Panc1 (cell line): ENCODE results near the gene ITGB4. TPM values are rescaled to one million over a fixed set of nuclear protein-coding genes. Genes with fewer than 3 reads are reported as not detected.
A peak's percentile ranks its signal among the peaks of the same experiment; 100 is the strongest.

Experiments
- ATAC-seq: fragments of 200-7000 bp; cut with Tn5 transposase; 2 replicates; pipeline ENCODE4 v1.9.1; 2020; ENCODE audit warnings: mild to moderate bottlenecking, moderate library complexity
- BruUV-seq: library from RNA; stranded (reverse); fragments of 400-500 nt; replicated peaks from 2 replicates; lab custom pipeline; 2021; lab: Mats Ljungman, UMichigan
- CTCF ChIA-PET: fragments of 300-600 bp; sonication (Branson Sonifier 250); formaldehyde crosslinking; loops from one replicate; lab custom pipeline; 2022; ENCODE audit warnings: antibody characterized with exemption; lab: Charles Lee
- POLR2A ChIA-PET: fragments of 300-600 bp; sonication (Branson Sonifier 250); formaldehyde crosslinking; loops from one replicate; lab custom pipeline; 2022; ENCODE audit warnings: antibody characterized with exemption; lab: Charles Lee
- DNase-seq: peaks from one replicate; pipeline ENCODE4 v3.0.0-alpha.2; 2010; ENCODE audit warnings: low read depth, low spot score
- H3K27ac ChIP-seq: 2 replicates; pipeline ENCODE4 v1.5.1; 2011; ENCODE audit warnings: mild to moderate bottlenecking, low read length, inconsistent platforms
- H3K27me3 ChIP-seq: fragments of 200-500 bp; sonication (Bioruptor generic); 2 replicates; pipeline ENCODE4 v1.6.0; 2014; ENCODE audit warnings: low read length, inconsistent platforms; ENCODE audit not compliant: control insufficient read depth, insufficient read depth
- H3K36me3 ChIP-seq: fragments of 200-500 bp; sonication (Bioruptor generic); 2 replicates; pipeline ENCODE4 v1.5.1; 2014; ENCODE audit warnings: inconsistent platforms, mild to moderate bottlenecking, low read length, moderate library complexity; ENCODE audit not compliant: control insufficient read depth, insufficient read depth
- H3K4me1 ChIP-seq: 2 replicates; pipeline ENCODE4 v1.5.1; 2011; ENCODE audit warnings: inconsistent platforms, mild to moderate bottlenecking, low read length, moderate library complexity; ENCODE audit not compliant: control insufficient read depth, insufficient read depth
- H3K4me3 ChIP-seq, 2 experiments: 2 replicates each; pipeline ENCODE4 v1.5.1; 2011 to 2012; ENCODE audit warnings: low read depth in 2 of 2, low read length in 2 of 2, mild to moderate bottlenecking in 2 of 2, inconsistent platforms in 1 of 2, moderate library complexity in 1 of 2
- H3K9me3 ChIP-seq: fragments of 200-500 bp; sonication (Bioruptor generic); 2 replicates; pipeline ENCODE4 v1.5.1; 2014; ENCODE audit warnings: low read depth, mild to moderate bottlenecking, inconsistent platforms, low read length, moderate library complexity; ENCODE audit not compliant: control insufficient read depth, insufficient read depth
- CTCF ChIP-seq: fragments of 450-650 bp; IDR thresholded peaks from 2 replicates; pipeline ENCODE4 v1.5.1; 2017; ENCODE audit warnings: mild to moderate bottlenecking
- POLR2AphosphoS5 ChIP-seq: IDR thresholded peaks from 2 replicates; pipeline ENCODE4 v1.6.1; 2012; ENCODE audit warnings: mild to moderate bottlenecking, low read depth, low read length, moderate library complexity
- REST ChIP-seq, 2 experiments: IDR thresholded peaks; 2 replicates each; pipeline ENCODE4 v1.6.1; 2011 to 2012; ENCODE audit warnings: low read depth in 2 of 2, control low read depth in 1 of 2, low read length in 1 of 2, mild to moderate bottlenecking in 1 of 2, moderate library complexity in 1 of 2; ENCODE audit not compliant: insufficient read depth in 1 of 2
- SIN3A ChIP-seq: IDR thresholded peaks from 2 replicates; pipeline ENCODE4 v1.6.1; 2012; ENCODE audit warnings: low read depth, mild to moderate bottlenecking, low read length, moderate library complexity, borderline replicate concordance; ENCODE audit not compliant: insufficient read depth
- TCF7L2 ChIP-seq: IDR thresholded peaks from 2 replicates; pipeline ENCODE4 v1.6.1; 2011; ENCODE audit warnings: mild to moderate bottlenecking, low read depth, low read length, inconsistent platforms
- in situ Hi-C: cut with HindIII; loops from 2 replicates; pipeline ENCODE4 v1.10.0; 2016; ENCODE audit warnings: low sequenced_read_pairs, low pct_unique_long_range_greater_than_20kb
- intact Hi-C: fragments of 100-400 bp; cut with micrococcal nuclease; formaldehyde crosslinking; loops from one replicate; pipeline ENCODE4 v1.10.0; 2022; ENCODE audit not compliant: unreplicated experiment
- total RNA-seq: library from RNA; stranded (reverse); gene quantifications from one replicate; pipeline ENCODE4 v1.2.1, GENCODE V29; 2021; ENCODE audit not compliant: unreplicated experiment

ITGB4 gene
- total RNA-seq, 1 experiment from 2014 or later: 100 TPM

- Histone ChIP-seq H3K36me3 (peaks cover 8% of the 10 kb centered on the region; the same call in 1 of the 2 replicates), H3K4me1 (peaks cover 93% of the 10 kb centered on the region), H3K27ac (peak overlapping the region; percentile 81), H3K9me3 (no peaks in the 10 kb centered on the region), H3K4me3 (no peak overlapping the region), H3K27me3 (no peaks in the 10 kb centered on the region)
- DNase-seq (no peak), ATAC-seq (no peak)
- intact Hi-C loops: no loop called here
- no TSS peak for BruUV-seq
- POLR2A ChIA-PET: interaction anchor here (0.6 kb wide), 1 partner anchor 22 kb away, joined by 3 read pairs; no protein-coding TSS in a partner anchor
- CTCF ChIA-PET: no interaction called here
- in situ Hi-C loops: no loop called here
- TF ChIP-seq POLR2AphosphoS5: no peak
- no peak for TF ChIP-seq TCF7L2
- TF ChIP-seq REST (IDR thresholded peaks at IDR 0.05; ENCODE audit: insufficient read depth in 1 of 2, low read depth in 2 of 2, low read length in 1 of 2): no peak
- no peak for TF ChIP-seq CTCF
- no peak for TF ChIP-seq SIN3A
Observed at GRCh38 chr17:75695141-75695829, 26.0 kb upstream of the ITGB4 start.

- no TSS peak for BruUV-seq
- Histone ChIP-seq H3K4me1 (peaks cover 98% of the 10 kb centered on the region), H3K4me3 (no peak overlapping the region), H3K27ac (peak overlapping the region; percentile 81; the same call in 1 of the 2 replicates), H3K27me3 (no peaks in the 10 kb centered on the region), H3K9me3 (no peaks in the 10 kb centered on the region), H3K36me3 (peaks cover 11% of the 10 kb centered on the region; the same call in 1 of the 2 replicates)
- DNase-seq (no peak), ATAC-seq (no peak)
- TF ChIP-seq CTCF: no peak
- no peak for TF ChIP-seq SIN3A
- no peak for TF ChIP-seq POLR2AphosphoS5
- TF ChIP-seq TCF7L2: no peak
- no peak for TF ChIP-seq REST (IDR thresholded peaks at IDR 0.05; ENCODE audit: insufficient read depth in 1 of 2, low read depth in 2 of 2, low read length in 1 of 2)
- ChIA-PET CTCF (no interaction called here), POLR2A (no interaction called here)
- in situ Hi-C loops: no loop called here
- intact Hi-C loops: no loop called here
Observed at GRCh38 chr17:75695830-75696271, 25.4 kb upstream of the ITGB4 start.
